NCI-H128 (cell line): ENCODE results near the gene CDKN2AIP.
"Not testable (repeated sequence)": the region's sequence is repeated elsewhere in the genome, so short reads cannot be mapped to it uniquely, and the experiment has no call there.

Experiments
- DNase-seq: peaks from one replicate; lab custom pipeline; 2025; ENCODE audit not compliant: unreplicated experiment; lab: John Stamatoyannopoulos, UW

The CDKN2AIP gene

DNA sequence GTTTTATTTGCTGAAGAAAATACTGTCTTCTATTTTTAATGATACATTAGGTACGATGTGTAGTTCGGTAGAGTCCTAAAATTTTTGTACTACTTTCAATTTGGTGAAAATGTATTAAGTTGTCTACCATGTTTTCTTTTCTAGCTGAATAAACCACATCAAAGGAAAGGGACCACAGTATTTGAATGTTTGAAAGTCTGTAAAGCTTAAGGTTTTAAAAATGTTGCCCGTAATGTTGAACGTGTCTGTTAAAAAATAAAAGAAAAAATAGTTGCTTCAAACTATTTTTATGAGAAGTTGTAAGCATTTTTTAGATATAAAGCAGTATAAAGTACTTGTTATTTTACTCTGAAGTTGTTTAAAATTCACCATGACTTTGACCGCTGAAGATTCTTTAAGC is 3.2 kb downstream of the CDKN2AIP start:
- no peak for DNase-seq

DNA sequence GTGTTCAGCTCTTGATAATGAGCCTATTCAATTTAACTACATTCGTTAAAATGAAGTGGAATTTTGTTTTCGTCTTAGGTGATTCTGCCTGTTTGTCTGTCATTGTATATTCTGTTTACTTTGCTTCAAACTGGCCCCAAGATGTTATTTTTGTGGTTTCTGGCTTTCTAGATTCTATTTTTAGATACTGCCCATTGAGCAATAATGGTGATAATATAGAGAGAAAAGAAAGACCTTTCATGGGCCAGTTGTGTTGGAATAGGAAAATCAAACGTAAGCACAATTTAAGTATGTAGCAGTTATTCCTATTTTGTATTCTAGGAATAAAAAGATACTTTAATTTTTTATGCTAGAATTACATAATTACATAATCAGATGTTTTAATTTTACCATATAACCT is 4.0 kb downstream of the CDKN2AIP start:
- DNase-seq: no peak

DNA sequence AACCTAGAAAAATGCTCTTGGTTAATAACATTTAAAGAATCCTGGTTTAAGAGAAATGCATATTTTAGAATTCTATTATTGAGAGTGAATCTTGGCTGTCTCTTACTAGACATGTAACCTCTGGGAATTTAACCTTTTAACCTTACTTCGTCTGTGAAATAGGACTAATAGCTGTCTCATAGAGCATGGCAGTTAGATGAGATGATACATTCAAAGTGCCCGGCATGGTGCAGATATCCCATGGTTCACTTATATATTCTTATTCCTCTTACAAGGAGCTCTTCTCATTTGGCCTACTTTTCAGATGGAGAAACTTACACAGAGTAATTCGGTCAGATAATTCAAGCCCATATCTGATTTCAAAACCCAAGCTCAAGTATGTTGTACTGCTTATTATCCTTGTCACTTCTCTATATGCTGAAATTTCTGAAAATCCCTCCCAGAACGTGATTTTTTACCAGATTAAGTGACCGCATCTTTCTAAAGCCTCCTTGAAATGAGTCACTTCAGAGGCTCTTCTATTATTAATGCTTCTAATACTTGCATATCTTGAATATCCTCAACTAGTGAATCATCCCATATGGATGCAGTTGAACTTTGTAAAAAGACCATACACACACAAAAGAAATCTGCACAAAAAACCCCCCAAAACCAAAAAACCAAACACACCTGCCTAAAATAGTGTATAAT is 4.9 kb downstream of the CDKN2AIP start:
- DNase-seq: no peak

DNA sequence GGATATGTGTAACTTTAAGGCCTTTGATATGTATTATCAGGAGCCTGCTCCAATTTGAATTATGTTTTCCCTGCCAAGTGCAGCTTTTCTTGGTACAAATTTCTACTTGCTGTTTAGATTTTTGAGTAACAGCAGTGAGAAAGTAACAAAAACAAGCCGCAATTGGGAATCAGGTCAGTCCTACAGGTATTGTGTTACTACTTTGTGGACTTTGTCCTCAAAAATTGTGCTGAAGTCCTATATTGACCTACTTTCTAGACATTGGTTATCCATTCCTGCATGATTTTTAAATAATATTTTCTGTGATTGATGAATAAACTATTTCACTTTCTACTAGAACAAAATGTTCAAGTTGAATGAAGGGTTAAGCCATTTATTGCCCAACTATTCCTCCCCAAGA is 5.7 kb downstream of the CDKN2AIP start:
- DNase-seq: no peak

DNA sequence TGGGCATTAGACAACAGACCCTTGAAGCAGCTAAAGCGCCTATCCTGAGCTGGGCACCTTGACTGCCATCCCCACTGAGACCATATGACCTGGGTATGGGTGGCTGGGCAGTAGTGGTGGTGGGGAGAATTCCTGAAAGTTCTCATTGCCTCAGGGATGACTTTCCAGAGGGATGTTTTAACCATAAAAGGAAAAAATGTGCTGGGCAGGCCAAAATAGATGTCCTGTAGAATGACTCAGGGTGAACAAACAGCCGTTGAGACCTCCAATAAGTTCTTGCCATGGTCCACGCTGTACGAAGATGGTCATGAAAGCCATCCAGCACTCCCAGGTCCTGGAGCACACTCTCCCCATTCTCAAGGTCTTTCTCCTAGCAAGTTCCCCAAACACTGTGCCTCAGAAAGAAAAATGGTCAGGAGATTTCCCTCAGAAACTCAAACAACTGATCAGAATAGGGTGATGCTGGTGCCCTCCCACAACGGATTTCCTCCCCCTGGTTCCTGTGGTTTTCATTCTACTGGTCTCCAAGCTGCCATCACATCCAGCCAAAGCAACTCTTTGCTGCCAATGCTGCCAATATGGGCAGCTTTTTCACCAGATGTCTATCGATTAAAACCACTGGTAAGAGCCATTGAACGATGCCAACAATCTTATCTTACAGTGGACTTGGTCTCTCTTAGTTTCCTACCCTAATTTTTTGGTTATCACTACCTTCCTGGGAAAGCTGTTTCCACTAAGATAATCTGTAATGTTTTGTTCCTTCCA is 11.2 kb downstream of the CDKN2AIP start:
- no peak for DNase-seq

DNA sequence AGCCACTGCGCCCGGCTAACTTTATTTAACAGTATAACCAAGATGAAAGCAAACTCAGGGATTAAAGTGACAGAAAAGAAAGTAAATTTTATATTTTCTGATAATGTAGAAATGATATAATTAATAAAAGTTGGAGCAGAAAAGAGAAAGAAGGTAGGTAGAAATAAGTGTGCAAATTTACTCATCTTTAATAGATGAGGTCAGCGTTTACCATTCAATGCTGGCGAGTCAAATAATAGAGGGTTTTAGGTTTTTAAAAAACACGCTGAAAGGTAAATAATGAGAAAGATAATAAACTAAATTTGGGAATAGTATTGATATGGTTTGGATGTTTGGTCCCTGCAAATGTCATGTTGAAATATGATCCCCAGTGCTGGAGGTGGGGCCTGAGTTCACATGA is 13.6 kb downstream of the CDKN2AIP start:
- DNase-seq: no peak

DNA sequence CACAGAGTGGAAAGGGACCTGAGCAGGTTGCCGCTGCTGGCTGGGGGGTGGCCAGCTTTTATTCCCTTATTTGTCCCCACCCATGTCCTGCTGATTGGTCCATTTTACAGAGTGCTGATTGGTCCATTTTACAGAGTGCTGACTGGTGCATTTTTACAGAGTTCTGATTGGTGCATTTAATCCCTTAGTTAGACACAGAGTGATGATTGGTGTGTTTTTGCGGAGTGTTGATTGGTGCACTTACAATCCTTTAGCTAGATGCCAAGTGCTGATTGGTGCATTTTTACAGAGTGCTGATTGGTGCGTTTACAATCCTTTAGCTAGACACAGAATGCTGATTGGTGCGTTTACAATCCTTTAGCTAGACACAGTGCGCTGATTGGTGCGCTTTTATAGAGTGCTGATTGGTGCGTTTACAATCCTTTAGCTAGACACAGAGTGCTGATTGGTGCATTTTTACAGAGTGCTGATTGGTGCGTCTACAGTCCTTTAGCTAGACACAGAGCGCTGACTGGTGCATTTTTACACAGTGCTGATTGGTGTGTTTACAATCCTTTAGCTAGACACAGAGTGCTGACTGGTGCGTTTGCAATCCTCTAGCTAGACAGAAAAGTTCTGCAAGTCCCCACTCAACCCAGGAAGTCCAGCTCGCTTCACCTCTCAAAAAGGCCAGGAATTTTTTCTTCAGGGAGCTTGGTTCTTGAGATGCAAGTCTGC is 19.6 kb downstream of the CDKN2AIP start:
- not testable (repeated sequence) for DNase-seq

DNA sequence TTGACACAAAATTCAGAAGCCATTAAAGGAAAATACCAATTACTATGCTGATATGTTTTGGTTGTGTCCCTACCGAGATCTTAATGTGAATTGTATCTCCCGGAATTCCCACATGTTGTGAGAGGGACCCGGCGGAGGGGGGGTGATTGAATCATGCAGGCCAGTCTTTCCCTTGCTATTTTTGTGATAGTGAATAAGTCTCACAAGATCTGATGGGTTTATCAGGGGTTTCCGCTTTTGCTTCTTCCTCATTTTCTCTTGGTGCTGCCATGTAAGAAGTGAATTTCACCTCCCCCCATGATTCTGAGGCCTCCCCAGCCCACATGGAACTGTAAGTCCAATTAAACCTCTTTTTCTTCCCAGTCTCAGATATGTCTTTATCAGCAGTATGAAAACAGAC is 21.4 kb downstream of the CDKN2AIP start:
- DNase-seq: not testable (repeated sequence)

DNA sequence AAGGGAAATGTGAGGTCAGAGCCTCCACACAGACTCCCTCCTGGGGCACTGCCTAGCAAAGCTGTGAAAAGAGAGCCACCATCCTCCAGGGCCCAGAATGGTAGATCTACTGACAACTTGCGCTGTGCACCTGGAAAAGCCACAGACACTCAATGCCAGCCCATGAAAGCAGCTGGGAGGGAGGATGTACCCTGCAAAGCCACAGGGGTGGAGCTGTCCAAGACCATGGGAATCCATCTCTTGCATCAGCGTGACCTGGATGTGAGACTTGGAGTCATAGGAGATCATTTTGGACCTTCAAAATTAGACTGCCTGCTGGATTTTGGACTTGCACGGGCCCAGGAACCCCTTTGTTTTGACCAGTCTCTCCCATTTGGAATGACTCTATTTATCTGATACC is 22.8 kb downstream of the CDKN2AIP start:
- no peak for DNase-seq

DNA sequence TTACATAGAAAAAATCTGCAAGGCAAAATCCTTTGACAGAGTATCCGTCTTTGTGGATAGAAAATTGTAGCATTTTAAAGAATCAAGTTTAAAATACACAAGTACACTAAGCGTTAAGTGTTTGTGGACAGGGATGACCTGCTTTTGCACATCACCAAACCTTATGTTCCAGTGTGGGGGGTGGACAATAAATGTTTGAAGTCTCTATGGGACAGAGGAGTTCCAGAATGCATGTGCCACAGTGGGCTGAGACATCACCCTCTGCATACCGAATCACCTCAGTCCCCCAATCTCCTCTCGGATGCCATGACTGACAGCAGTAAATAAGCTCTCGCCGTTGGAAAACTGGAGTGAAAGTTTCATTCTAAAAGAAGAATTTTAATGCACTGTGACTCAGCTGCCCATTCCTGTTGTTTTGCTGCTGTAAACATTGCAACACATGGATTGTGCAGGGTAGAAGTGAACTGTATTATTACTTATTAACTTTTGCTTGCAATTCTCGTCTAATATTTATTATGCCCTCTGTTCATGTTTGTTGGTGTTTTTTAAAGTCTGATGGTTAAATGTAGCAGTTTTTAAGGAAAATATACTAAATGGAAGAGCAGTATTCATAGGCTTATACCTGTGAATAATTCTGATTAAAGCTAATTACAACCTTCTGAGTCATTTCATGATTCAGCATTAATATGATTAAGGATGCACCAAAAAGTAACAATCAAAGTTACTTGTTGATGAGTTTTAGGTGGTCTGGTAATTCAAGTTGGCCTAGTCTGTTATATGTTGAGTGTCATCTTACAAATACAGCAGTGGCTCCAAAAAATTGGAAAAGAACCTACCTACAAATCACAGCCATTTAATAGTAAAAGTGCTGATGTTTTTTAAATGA is 24.0 kb downstream of the CDKN2AIP start:
- no peak for DNase-seq

DNA sequence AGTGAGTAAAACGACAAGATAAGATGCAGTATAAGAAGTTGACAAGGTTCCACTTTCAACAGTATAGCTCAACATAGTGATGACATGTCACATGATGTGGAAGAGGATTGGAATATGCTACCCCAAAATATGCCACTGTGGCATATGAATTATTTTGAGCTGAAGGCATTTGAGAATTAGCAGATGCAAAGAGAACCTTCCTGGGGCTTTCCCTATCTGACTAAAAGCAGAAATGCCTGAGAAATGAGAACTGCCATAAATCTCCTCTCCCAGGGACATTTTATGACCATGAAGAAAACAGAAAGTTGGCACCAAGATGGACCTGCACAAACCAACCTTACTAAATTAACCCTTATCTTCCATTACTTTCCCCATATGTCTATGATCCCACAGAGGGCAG is 24.8 kb downstream of the CDKN2AIP start:
- no peak for DNase-seq

DNA sequence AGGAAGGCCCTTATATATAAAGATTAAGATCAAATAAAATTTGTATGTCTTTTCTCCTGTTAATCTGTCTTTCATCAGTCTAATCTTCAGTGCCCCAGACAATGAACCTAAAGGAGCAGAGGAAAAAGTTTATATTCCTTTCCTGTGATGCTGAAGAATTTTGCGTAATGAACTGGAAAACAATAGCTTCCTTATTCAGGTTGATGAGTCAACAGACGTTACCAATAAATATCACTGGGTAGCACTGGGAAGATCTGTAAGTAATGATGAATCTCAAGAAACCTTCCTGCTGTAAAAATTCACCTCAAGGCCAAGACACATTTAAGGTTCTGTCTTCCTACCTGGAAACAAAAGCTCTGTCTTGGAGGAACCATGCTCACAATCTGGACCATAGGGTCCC is 25.5 kb downstream of the CDKN2AIP start:
- DNase-seq: no peak

DNA sequence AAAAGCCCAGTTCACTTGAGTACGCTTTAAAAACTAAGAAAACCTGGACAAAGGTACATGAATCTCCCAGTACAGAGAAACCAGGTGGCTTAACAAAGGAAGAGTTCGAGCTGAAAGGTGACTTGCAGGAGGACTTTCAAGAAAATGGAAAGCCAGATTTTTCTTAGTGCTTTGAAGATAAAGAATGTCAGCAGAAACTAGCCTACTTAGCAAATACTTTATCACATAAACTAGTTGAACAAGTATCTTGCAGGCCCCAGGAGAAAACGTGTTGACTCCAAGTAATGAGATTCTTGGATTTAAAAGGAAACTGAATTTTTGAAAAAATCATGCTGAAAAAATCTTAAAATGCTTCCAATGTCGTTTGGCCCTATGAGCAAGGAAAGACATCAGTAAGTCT is 26.4 kb downstream of the CDKN2AIP start:
- no peak for DNase-seq

DNA sequence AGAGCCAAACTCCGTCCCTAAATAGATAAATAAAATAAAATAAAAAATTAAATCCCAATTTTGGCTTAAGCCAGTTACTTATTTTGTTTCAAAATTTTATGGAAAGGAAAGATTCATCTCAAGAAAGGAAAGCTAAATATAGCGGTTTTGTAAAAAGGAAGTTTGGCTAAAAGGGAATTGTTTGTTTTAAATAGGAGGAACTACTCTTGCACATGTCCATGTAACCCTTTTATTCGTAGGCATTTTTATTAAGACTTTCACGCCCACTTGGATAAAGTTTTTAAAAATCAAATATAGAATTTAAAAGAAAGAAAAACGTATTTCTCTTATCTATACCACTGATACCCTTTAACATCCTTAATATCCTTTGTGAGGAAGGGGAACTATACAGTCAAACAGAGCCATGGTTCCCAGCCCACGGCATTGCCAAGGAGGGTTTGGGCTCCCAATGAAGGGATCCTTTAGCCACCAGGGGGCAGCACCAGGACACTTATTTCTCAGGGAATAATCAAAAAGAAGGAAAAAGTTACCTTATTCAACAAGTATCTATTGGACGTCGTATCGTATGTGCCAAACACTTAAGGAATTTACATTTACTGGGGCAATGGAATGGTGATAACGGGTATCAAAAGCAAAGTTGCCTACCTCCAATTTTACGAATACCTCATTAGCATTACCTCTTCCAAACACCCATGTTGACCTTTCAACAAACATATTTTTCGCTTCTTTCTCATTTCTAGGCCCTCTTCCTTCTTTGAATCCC is 27.7 kb downstream of the CDKN2AIP start:
- DNase-seq: peak; percentile 31

DNA sequence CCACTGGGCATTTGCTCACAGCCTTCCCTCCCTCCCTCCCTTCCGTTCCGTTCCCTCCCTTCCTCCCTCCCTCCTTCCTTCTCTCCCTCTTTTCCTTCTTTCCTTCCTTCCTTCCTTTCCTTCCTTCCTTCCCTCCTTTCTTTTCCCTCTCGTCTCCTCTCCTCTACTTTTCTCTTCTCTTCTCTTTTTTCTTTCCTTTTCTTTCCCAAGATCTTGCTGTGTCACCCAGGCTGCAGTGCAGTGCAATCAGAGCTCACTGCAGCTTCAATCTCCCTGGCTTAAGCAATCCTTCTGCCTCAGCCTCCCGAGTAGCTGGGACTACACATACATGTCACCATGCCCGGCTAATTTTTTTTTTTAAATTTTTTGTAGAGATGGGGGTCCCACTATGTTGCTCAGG is 33.7 kb downstream of the CDKN2AIP start:
- no peak for DNase-seq

DNA sequence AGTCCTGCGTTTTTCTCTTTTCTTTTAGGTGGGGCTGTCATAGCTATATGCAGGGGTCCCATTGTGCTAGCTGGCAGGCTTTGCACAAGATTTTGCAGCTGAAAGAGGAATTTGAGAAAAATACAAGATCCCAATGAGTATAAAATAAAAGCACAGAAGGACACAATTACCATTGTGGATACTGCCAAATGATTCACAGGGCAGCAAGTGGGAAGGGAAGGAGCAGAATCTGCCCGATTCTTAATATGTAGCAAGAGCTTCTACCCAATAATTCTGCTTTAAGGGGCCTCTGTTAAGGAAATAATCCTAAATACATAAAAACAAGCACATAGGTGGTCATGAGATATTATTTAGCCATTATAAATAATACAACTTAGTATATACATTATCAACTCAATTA is 34.5 kb downstream of the CDKN2AIP start:
- DNase-seq: no peak

DNA sequence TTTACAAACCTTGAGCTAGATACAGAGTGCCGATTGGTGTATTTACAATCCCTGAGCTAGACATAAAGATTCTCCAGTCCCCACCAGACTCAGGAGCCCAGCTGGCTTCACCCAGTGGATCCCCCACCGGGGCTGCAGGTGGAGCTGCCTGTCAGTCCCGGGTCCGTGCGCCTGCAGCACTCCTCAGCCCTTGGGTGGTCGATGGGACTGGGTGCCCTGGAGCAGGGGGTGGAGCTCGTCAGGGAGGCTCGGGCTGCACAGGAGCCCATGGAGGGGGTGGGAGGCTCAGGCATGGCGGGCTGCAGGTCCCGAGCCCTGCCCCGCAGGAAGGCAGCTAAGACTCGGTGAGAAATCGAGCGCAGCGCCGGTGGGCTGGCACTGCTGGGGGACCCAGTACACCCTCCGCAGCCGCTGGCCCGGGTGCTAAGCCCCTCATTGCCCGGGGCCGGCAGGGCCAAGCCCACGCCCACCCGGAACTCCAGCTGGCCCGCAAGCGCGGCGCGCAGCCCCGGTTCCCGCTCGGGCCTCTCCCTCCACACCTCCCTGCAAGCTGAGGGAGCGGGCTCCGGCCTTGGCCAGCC is 38.2 kb downstream of the CDKN2AIP start:
- DNase-seq: not testable (repeated sequence)

DNA sequence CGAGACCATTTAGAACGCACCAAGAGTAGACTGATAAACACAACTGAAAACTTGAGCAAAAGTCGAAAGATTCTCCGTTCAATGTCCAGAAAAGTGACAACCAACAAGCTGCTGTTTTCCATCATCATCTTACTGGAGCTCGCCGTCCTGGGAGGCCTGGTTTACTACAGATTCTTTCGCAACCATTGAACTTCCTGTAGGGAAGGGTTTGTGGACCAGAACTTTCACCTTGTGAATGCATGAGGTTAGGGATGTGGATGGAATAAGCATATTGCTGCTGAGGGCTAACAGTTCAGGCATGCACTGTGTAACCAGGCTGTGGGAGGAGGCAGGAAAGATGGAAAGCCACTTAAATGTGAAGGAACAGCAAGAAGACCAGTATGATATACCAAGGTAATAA is 39.6 kb downstream of the CDKN2AIP start:
- no peak for DNase-seq

DNA sequence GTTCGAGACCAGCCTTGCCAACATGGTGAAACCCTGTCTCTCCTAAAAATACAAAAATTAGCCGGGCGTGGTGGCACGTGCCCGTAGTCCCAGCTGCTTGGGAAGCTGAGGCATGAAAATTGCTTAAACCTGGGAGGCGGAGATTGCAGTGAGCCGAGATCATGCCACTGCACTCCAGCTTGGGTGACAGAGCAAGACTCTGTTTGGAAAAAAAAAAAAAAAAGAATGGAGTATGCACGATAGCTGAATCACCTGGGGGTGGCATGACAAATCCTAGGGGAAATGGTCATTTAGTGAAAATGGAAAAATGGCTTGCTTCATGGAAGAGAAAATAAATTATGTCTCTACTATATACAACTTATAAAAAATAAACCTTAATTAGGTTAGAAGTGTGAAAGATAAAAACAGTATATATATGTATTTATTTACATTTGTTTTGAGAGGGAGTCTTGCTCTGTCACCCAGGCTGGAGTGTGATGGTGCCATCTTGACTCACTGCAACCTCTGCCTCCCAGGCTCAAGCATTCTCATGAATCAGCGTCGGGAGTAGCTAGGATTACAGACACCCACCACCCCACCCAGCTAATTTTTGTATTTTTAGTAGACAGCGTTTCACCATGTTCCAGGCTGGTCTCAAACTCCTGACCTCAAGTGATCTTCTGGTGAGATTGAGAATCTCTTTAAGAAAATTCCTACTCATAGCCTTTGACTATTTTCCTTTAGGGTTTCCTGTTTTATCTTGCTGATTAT is 41.1 kb downstream of the CDKN2AIP start:
- DNase-seq: no peak
